Smooth muscle cell (in vitro differentiated cells): ENCODE measurements around the gene ISCA2. TPM values are rescaled to one million over a fixed set of nuclear protein-coding genes. Genes with fewer than 3 reads are reported as not detected.

Experiments
- DNase-seq: peaks from one replicate; lab custom pipeline; 2025; ENCODE audit not compliant: unreplicated experiment; lab: John Stamatoyannopoulos, UW
- H2AFZ ChIP-seq: fragments of 200-600 bp; sonication (generic); 2 replicates; pipeline ENCODE4 v1.6.0; 2016; ENCODE audit warnings: antibody characterized with exemption, low read depth, mild to moderate bottlenecking
- H3F3A ChIP-seq: fragments of 200-600 bp; sonication (generic); 2 replicates; pipeline ENCODE4 v1.6.0; 2017; ENCODE audit warnings: antibody characterized with exemption, low read depth
- H3K27ac ChIP-seq: fragments of 200-600 bp; sonication (generic); 2 replicates; pipeline ENCODE4 v1.5.1; 2016; ENCODE audit warnings: low read depth, mild to moderate bottlenecking
- H3K27me3 ChIP-seq: fragments of 200-600 bp; sonication (generic); 2 replicates; pipeline ENCODE4 v1.6.1; 2016; ENCODE audit warnings: low read depth, mild to moderate bottlenecking
- H3K36me3 ChIP-seq: fragments of 200-600 bp; sonication (generic); 2 replicates; pipeline ENCODE4 v1.5.1; 2016; ENCODE audit warnings: low read depth
- H3K4me1 ChIP-seq: fragments of 200-600 bp; sonication (generic); 2 replicates; pipeline ENCODE4 v1.5.1; 2016; ENCODE audit warnings: low read depth
- H3K4me2 ChIP-seq: fragments of 200-600 bp; sonication (generic); 2 replicates; pipeline ENCODE4 v1.6.0; 2016; ENCODE audit warnings: mild to moderate bottlenecking
- H3K4me3 ChIP-seq: fragments of 200-600 bp; sonication (generic); 2 replicates; pipeline ENCODE4 v1.5.1; 2016; ENCODE audit warnings: mild to moderate bottlenecking
- H3K79me2 ChIP-seq: fragments of 200-600 bp; sonication (generic); 2 replicates; pipeline ENCODE4 v1.6.0; 2016; ENCODE audit warnings: low read depth, mild to moderate bottlenecking
- H3K9ac ChIP-seq: fragments of 200-600 bp; sonication (generic); 2 replicates; pipeline ENCODE4 v1.6.0; 2016; ENCODE audit warnings: low read depth
- H3K9me3 ChIP-seq: fragments of 200-600 bp; sonication (generic); replicated peaks from 2 replicates; pipeline ENCODE4 v1.5.1; 2016; ENCODE audit warnings: low read depth
- H4K20me1 ChIP-seq: fragments of 200-600 bp; sonication (generic); 2 replicates; pipeline ENCODE4 v1.6.0; 2016; ENCODE audit warnings: low read depth
- WGBS: methylation state at CpG from one replicate; pipeline ENCODE4 v1.1.7; 2016; ENCODE audit warnings: low lambda C conversion rate; 5-methylcytosine and 5-hydroxymethylcytosine counted together
- polyA plus RNA-seq: library from polyadenylated mRNA; unstranded; fragments of >200 nt; fragmentation: Nextera tagmentation; extraction: Ambion mirVana; gene quantifications from 2 replicates; pipeline ENCODE4 v1.2.1, GENCODE V29; 2016
- total RNA-seq: library from RNA; depleted of rRNA; stranded (reverse); fragments of >200 nt; gene quantifications from 2 replicates; pipeline ENCODE4 v1.2.3, GENCODE V29; 2014
- TF ChIP-seq, protein P1 (sequence below): fragments of 200-600 bp; sonication (generic); IDR thresholded peaks from 2 replicates; pipeline ENCODE4 v1.5.1; 2017; ENCODE audit warnings: borderline replicate concordance, mild to moderate bottlenecking, antibody characterized with exemption; ENCODE audit not compliant: insufficient read depth, poor library complexity, severe bottlenecking

The ISCA2 gene
- total and polyA plus RNA-seq, 2 experiments from 2014 or later: 15.0 to 65.8 TPM

DNA sequence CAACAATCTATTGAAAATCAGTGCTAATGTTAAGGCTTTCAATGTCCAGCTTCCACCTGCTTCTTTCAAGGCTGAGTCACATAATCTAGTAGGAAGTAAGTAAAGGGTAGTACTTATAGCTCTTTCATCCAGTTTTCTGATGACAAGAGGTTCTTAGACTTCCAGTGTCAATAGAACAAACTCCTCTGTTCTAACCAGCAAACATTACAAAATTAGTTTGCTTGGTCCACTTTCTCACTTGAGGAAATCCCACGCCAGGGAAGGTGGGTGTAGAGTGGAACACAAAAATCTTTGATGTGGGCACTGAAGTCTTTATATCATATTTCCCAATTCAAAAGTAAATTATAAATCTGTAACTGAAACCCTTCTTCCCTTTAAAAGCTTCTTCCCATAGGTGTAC, 3.1 kb upstream of the ISCA2 start:
- TF ChIP-seq, protein P1, sequence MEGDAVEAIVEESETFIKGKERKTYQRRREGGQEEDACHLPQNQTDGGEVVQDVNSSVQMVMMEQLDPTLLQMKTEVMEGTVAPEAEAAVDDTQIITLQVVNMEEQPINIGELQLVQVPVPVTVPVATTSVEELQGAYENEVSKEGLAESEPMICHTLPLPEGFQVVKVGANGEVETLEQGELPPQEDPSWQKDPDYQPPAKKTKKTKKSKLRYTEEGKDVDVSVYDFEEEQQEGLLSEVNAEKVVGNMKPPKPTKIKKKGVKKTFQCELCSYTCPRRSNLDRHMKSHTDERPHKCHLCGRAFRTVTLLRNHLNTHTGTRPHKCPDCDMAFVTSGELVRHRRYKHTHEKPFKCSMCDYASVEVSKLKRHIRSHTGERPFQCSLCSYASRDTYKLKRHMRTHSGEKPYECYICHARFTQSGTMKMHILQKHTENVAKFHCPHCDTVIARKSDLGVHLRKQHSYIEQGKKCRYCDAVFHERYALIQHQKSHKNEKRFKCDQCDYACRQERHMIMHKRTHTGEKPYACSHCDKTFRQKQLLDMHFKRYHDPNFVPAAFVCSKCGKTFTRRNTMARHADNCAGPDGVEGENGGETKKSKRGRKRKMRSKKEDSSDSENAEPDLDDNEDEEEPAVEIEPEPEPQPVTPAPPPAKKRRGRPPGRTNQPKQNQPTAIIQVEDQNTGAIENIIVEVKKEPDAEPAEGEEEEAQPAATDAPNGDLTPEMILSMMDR: no peak
- H3K79me2 ChIP-seq: peaks cover 4% of the 10 kb centered on the region
- peaks cover under 1% of the 10 kb centered on the region for H3F3A ChIP-seq
- DNase-seq: no peak
- H3K4me3 ChIP-seq: no peak overlapping the region
- H2AFZ ChIP-seq: no peak overlapping the region
- H3K9me3 ChIP-seq: no peaks in the 10 kb centered on the region
- no peak overlapping the region for H3K27ac ChIP-seq
- no peak overlapping the region for H3K9ac ChIP-seq
- H3K36me3 ChIP-seq: no peaks in the 10 kb centered on the region
- no peak overlapping the region for H3K4me2 ChIP-seq
- peaks cover 23% of the 10 kb centered on the region for H4K20me1 ChIP-seq
- peaks cover 5% of the 10 kb centered on the region for H3K27me3 ChIP-seq
- WGBS: 94% methylated on average over 1 of the region's 1 CpG
- H3K4me1 ChIP-seq: peaks cover 13% of the 10 kb centered on the region

DNA sequence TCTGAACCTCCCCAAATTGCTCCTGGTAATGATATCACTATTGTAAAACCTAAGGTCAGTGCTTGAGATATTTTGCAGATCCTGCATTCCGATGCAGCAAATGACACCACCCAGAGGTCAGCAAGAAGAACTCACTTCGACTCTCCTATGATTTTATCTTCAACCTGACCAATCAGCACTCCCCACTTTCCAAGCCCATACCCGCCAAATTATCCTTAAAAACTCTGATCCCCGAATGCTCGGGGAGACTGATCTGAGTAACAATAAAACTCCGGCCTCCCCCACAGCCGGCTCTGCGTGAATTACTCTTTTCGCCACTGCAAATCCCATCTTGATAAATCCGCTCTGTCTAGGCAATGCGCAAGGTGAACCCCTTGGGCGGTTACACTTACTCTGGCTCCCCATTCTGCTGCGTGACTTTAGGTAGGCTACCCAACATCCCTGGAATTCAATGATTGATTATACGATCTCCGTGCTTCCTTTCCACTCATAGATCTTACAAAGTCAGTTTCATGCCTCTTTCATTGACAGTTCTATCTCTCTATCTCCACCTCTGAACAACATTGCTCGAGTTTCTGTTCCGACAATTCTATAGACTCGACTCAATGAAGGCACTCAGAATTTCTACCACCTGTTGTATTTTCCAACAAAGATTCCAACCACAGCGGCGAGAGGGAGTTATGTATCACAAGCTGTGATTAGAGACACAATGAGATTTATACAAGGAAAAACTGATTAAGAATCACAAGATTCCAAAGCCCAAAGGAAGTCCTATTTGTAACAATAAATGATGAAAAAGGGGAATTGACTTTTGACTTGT, 1.4 kb upstream of the ISCA2 start:
- Histone ChIP-seq H3K27ac (no peak overlapping the region), H3K4me3 (peak overlapping the region; percentile 76), H2AFZ (peak overlapping the region; percentile 90), H3K79me2 (peaks cover 4% of the 10 kb centered on the region), H3K9me3 (no peaks in the 10 kb centered on the region), H3K4me2 (peak overlapping the region; percentile 91), H3K9ac (peak overlapping the region; percentile 83), H4K20me1 (peaks cover 23% of the 10 kb centered on the region), H3K27me3 (peaks cover 5% of the 10 kb centered on the region), H3F3A (peaks cover 13% of the 10 kb centered on the region), H3K36me3 (no peaks in the 10 kb centered on the region), H3K4me1 (peaks cover 13% of the 10 kb centered on the region)
- 2% methylated on average over 20 of the region's 20 CpGs for WGBS
- DNase-seq: no peak
- TF ChIP-seq, protein P1: peak; percentile 5

- H3K4me3 ChIP-seq: peak within 1 kb of the TSS; percentile 82
- H3K9me3 ChIP-seq: no peaks in the 10 kb centered on the region
- H3K9ac ChIP-seq: peak within 1 kb of the TSS; percentile 83
- peak within 1 kb of the TSS; percentile 96 for H2AFZ ChIP-seq
- WGBS: 1% methylated on average over 31 of the region's 35 CpGs
- H3K4me1 ChIP-seq: peaks cover 13% of the 10 kb centered on the region
- TF ChIP-seq, protein P1: no peak
- H3K79me2 ChIP-seq: peaks cover 4% of the 10 kb centered on the region
- H3K27me3 ChIP-seq: peaks cover 5% of the 10 kb centered on the region
- DNase-seq: no peak
- H3K4me2 ChIP-seq: peak within 1 kb of the TSS; percentile 93
- no peaks in the 10 kb centered on the region for H3K36me3 ChIP-seq
- H4K20me1 ChIP-seq: peaks cover 23% of the 10 kb centered on the region
- peak within 1 kb of the TSS; percentile 64 for H3K27ac ChIP-seq
- H3F3A ChIP-seq: peaks cover 13% of the 10 kb centered on the region
These were observed 706 bp upstream of the ISCA2 start, which contains the start of gene NPC2 for GRCh38 chr14:74492776-74493342. NPC2 (minus strand) TSS chr14:74493305; CDS start chr14:74493274, 31 bp downstream.
